HG02943 (cell line): ENCODE data around the gene OBP2B.
"Not testable (repeated sequence)": the region's sequence is repeated elsewhere in the genome, so short reads cannot be mapped to it uniquely, and the experiment has no call there.

Source experiments
- ATAC-seq: cut with Tn5 transposase; IDR thresholded peaks from one replicate; pipeline ENCODE4 v1.9.1; 2021; ENCODE audit warnings: mild to moderate bottlenecking, low read depth, moderate library complexity; ENCODE audit not compliant: unreplicated experiment

Gene OBP2B

DNA sequence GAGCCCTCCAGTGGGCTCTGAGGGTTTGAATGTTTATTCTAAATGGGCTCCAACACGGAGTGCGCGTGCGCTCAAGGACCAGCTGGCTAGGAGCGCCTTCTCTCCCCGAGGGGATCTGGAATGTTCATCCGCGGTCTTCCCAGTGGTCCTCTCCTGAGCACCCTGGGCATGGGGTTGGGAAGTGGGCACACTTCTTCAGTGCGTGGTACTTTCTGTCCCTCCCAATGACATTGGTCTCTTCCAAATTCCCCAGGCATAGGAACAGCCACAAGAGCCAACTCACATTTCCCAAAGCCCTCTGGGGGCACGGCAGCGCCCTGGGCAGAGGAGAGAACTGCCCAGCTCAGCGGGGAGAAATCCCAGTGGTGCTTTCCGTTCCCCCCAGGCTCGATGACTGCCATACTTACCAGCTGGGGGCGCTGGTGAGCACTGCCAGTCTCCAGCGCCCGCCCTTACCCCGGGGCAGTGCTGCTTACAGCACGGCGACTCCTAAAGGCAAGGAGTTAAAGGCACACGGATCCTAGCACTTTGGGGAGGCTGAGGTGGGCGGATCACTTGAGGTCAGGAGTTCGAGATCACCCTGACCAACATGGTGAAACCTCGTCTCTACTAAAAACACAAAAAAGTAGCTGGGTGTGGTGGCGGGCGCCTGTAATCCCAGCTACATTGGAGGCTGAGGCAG is 29.9 kb upstream of the OBP2B start:
- ATAC-seq, result no peak

DNA sequence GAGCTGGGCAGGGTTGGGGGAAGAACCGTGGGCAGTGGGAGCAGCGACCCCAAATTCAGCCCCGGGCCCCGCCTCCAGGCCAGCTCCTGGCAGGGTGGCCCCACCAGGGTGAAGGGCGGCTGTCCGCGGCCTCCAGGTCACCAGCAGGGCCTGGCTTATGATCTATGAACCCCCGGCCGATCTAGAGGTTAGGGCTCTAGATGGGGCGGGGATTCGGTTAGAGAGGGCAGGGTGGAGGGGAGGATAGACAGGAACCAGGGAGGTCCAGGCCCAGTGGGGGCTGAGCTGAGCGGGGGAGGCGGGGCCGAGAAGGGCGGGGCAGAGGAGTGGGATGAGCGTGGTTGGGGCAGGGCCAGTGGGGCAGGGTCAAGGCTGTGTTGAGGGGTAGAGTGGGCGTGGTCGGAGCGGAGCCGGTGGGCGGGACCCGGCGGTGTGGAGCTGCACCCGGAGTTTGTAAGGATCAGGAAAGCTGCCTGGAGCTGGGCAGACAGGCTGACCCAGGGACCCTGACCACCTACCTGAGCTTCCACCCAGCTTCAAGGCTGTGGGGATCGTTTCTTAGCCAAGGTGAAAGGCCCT is 29.3 kb upstream of the OBP2B start:
- ATAC-seq, result no peak

DNA sequence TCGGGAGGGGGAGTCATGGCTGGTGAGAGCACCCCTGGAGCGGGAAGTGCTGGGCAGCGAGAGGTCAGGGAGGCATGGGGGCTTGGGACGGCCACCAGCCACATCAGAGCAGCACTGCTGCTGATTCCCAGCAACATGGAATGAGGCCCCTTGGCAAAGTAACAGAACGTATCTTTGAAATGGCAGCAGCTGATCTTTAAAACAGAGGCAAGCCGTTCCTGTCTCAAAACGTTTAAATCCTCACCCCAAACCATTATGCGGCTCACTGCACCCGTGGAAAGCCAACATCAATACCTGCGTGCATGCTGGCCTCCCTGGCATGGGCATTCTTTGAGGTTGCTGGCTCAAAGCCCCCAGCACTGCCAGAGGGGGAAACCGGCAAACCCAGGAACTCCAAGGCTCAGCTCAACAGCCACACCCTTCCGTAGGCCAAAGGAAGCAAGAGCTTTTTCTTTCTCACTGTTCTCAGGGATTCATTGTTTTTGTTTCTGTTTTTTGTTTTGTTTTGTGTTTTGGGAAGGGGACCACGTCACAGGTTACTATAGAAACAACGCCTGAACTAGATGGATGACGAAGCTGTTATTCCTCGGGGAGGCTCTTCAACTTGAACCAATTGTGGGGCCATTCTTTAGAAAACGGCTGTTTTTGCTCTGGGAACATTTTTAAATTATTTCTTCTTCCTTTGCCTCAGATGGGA is 28.1 kb upstream of the OBP2B start:
- ATAC-seq, result no peak

DNA sequence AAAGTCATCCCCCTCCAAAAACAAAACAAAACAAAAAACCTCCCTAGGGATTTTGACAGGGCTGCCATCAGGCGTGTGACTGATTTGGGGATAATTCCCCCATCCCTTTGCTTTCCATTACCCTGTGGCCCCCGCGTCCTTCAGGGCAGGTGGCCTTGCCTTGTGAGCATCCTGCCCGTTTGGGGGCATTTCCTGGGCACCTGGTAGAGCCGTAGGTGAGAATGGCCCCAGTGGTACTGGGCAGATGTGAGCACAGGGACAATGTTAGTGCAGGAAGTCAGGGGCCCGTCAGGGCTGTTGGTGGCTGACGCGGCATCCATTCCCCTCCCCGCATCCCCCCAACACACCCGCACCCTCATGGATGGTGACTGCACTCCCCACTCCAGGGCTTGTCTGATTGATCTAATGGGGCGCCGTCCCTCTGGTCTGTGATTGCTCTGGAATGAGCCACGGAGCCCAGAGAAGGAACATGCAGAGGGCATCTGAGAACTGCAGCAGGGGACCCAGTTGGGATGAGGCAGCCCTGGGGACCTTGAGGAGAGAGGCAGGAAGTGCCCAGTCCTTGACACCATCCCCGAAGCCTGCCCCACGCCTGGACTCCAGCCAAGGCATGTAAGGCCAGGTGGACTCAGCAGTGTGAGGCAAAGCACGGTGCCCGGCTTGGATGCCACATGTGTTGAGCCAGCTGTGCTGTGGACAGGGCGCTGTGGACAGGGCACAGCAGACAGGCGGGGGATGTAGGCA is 27.4 kb upstream of the OBP2B start:
- not testable (repeated sequence) for ATAC-seq

DNA sequence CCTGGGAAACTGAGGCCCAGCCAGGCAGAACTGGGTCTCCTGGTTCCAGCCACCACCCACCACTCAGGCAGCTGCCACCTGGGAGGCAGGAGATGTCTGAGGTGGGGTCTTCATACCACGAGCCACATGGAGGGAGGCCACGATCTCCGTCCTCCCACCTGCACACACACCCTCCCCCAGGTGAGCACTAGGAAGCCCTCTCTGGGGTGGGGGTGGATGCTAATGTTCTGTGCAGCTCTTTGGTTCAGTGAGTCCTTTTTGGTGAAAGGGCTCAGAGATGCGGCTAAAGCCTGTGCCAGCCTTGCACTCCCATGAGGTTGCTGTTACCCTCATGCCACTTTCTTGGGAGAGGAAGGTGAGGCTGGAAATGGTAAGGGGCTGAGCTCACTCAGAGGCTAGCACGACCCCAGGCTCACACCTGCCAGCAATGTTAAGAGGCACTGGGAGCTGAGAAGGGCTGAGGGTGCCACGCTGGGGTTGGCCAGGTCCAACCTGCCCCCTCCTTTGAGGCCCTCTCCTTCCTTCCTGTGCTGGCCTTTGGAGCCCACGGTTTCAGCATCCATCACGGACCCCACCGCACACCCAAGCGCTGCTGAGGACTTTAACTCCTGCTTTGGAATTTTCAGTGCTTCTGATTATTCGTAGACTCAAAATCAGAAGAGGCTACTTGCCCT is 26.6 kb upstream of the OBP2B start:
- ATAC-seq, result no peak

DNA sequence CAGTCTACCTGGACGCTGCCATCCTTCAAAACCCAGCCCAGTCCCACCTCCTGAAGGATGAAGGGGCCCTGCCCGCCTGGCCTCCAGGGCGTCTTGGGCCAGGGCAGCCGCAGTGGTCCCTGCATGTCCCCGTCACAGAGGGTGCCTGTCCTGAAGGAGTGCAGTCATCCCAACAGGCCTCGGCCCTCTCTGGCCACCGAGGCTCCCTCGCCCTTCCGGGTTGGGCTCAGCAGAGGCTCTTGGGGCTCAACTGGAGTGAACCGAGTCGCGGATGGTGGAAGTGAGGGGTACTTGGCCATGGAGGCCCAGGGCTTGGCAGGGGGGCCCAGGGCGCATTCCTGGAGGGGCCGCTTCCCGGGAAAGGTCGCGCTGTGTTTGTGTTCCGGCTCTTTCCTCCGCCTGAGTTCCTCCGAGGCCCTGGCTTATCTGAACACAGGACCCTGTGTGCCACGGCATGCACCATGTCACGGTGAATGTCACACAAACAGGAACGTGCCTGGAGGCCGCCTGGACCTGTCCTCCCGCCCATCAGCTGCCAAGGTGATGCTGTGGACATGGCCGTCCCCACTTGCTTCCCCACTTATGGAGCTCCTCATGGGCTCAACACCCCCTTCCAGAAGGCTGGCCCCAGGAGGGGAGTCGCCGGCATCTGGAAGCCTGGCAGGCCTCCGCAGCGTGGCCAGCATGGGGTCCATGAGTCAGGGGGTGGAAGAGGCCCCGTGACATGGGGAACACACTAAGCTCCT is 25.7 kb upstream of the OBP2B start:
- ATAC-seq, result no peak

DNA sequence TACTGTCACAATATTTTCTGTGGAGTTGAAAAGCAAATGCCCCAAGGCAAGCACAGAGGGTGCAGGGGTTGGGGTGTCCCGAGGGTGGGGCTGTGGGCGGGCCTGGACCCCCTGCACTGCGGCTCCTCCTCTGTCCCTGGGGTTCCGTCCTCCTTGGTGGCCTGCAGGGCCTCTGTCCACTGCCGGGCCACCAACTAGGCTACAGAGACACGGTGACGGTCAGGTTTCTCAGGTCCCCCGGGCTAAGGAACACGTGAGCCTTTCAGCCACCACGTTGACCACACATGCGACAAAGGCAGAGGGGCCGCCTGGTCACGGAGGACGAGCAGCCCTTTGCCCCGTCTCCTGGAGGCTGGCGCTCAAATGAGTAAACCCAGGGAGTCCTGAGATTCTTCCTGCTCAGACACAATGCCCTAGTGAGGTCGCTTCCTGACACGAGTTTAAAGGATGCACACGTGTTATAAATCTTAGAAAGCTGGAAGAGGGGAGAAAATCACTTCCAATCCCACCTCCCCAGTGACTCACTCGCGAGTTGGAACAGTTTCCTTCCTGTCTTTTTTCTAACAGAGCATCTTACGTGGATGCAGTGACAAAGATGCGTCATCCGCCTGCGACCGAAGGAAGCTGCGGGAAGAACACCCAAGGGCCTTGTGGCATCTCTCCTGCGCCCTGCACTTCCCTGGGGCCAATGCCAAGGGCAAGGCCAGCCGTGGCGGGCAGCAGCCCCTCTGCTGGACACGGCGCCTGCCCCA is 24.8 kb upstream of the OBP2B start:
- ATAC-seq, result no peak

DNA sequence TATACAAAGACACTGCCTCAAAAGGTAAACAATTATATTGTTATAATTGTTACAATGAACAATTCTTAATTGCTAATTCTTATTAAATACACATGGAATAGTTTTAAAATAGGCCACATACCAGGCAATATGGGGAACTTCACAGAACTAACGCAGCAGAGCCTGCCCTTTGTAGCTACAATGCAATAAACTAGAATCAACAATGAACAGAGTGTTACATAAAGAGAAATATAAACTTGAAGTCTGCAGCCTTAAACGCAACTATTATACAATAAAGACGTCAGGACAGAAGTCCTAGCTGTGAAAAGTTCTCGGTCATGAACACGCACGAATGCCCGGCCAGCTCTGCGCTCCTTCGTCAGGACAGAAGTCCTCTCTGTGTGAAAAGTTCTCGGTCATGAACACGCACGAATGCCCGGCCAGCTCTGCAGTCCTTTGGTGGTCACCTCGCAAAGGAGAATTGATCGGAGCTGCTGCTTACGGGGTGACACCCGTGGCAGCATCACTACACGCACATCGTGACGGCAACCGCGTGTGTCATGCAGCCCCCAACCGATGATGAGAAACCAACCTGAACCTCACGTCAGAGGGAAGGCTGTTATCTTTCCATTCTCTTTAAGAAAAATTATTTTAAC is 23.0 kb upstream of the OBP2B start:
- not testable (repeated sequence) for ATAC-seq

DNA sequence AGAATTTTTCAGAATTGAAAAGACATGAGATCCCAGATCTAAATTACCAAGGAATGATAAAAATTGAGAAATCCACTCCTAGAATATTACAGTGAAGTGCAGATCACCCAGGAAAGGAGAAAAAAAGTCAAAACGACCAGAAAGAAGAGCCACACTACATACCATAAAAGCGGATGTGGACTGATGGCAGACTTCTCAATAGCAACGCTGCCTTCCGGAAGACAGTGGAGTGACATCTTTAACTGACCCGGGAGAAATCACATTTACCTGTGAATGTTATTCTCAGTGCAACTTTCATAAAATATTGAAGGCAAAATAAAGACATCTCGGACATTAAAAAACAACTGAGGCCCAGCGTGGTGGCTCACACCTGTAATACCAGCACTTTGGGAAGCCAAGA is 21.5 kb upstream of the OBP2B start:
- not testable (repeated sequence) for ATAC-seq

DNA sequence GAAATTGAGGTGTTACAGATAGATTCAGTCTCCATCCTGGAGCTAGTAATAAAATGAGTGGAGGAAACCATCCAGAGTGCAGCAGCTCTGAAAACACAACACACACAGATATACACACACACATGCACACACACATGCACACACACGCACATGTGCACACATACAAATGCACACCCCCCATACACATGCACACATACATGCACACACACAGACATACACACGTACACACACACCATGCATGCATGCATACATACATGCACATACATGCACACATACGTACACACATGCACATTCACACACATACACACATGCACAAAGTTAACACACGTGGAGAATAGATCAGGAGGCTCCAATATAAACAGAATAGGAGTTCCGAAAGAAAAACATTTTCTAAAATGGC is 21.0 kb upstream of the OBP2B start:
- ATAC-seq, result no peak

DNA sequence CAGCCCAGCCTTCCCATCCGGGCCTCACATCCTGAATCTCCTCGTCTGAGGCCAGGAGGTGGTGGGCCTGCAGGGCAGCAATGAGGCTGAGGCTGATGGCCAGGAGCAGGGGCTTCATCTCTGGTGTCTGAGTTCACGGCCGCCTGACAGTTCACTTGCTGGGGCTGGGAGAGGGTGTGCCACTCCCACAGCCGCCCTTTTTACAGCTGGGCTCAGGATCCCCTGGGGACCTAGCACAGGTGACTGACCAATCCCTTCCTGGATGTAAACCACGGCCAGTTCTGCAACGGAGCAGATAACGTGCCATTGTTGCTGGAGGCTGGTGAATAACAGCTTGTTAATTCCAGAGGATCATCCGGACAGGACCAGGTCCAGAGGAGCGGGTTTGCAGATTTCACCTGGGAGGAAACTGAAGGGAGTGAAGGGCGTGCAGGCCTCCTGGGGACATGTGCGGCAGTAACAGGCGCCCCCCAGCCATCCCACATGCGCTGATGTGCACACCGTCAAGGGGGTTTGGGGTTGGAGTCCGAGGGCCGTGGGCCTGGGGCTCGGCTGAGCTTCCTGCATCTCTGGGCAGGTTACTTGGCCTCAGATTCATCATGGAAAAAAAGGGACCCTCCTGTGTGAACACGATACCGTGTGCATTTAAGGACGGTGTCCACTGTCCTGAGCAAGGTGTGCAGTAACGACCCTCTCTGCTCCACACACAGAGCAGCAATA is 19.6 kb upstream of the OBP2B start:
- not testable (repeated sequence) for ATAC-seq

DNA sequence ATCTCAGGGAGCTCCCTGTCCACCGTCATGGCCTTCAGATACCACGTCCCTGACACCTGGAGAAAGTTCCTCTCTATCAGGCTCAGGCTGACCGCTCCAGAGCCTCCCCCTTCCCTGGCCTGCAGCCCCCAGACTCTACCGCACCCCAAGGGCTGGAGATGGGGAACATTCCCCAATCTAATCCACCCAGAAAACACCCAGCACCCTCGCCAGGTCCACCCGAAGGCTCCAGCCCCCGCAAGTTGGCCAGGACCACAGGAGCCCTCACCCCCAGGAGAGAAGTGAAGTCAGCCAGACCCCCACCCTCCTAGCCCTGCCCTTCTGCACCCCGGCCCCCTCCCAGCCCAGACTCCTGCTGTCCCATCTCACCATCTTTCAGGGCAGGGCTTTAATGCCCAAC is 18.9 kb upstream of the OBP2B start:
- not testable (repeated sequence) for ATAC-seq

DNA sequence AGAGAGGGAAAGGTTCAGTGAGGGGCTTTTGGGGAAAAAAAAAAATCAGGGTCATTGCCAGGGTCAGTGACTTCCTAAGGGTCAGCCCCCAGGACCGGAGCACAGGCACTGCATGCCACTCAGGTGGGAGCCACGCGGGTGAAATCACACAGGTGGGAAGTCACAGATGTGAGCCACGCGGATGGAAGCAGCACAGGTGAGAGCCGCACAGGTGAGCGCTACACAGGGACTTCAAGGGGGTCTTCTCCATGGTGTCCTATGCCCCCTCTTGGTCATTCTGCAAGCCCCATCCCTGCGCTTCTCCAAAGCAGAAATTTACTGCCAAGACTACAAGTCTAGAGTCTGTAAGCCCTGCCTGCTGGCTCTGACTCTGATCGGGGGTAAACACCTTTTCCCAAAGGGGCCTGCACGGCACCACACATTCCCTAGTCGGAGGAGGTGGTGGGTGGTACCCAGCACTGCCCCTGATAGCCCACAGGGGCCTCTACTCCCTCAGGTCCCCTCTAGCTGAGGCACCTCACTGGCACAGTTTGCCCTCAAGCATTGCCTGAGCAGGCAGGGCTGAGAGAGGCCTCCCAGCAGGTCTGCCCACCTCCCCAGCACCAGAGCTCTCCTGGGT is 18.3 kb upstream of the OBP2B start:
- ATAC-seq, result no peak

DNA sequence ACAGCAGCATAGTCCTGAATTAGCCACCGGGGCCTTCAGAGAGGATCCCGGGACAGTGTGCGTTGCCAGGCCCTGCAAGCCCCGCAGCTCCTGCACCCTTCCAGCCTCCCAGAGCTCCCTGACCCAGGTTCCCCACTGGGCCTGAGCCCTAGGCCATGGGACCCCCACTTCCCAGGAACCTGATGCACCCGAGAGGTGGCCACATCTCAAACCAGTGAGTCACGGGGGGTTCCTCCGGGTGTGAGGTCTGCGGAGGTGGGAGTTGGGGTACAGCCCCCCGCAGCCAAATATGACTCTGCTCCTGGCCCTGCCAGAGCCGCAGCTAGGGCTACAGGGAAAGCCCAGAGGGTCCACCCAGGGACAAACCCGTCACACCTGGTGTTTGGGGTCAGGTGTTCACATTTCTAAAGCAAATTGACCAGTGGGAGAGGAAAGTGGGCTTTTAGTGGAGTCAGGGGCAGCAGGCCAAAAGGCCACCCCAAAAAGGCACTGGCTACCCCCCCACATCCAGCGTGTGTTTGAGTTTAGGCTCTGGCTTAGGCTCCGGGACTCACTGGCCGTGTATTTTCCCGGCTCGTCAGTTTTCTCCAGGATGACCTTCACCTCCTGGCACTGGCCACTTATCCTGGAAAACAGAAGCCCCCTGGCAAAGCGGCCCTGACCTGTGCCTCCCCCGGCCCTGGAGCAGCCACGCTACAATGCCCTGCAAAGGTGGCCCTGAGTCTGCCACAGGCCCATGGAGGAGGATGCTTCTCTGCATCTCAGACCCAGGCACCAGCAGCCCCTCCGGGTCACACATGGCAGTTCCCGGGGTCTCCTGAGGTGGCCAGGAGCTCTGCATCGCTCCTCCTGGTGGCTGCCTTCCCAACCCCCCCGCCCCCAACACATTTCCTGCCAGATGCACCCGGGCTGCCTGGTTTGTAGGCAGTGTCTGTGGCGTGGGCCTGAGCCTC is 17.4 kb upstream of the OBP2B start:
- no peak for ATAC-seq

DNA sequence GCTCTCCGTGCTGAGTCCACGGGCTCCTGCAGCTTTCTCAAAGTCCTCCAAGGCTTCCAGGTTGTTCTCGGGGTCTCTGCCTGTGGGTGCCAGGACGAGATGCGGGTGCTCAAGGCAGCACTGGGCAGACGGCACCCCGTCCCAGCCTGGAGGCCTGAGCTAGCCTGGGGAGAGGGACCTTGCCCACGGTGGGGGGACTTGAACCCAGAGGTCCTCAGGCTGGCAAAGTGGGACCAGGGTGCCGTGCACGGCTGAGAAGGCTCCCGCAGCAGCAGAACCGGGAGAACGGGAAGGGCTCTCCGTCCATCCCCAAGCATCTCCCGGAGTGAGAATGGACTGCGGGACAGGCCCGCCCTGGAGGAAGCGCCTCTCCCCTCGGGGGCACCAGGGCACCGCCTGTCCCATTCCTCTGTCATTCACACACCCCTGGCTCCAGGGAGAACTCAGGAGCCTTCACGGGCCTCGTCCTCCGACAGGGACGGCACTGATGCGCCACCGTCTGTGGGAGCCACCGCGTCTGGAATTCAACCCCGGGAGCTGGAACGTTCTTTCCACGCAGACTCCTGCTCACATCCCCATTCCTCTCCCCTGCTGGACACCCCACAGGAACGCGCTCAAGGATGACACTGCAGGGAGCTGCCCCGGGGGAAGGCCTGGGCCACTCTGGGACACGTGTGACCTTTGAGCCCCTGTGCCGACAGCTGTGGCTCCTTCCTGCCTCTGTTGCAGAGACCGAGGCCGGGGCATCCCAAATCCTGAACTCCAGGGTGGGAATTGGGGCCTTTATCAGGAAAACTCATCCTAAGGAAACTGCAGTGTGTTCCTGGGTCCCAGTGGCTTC is 16.3 kb upstream of the OBP2B start:
- ATAC-seq, result no peak

DNA sequence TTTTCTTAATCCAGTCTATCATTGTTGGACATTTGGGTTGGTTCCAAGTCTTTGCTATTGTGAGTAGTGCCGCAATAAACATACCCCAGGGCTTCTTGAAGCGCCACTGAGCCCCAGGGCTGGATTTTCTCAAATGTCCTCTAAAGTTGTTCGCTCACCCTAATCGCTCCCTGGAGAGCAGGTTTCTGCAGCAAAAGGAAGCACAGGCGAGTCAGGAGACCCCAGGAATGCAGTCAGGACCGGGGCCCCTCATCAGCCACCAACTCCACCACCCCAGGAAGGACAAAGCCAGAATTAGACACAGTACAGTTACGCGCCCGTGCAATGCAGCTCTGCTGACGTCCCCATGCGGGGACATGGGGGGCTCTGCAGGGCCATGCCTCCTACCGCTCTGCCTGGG is 15.7 kb upstream of the OBP2B start:
- no peak for ATAC-seq
